GM18505 (cell line): ENCODE data around the gene PSME3IP1.

Experiments used
- ATAC-seq: cut with Tn5 transposase; IDR thresholded peaks from one replicate; pipeline ENCODE4 v1.9.1; 2021; ENCODE audit not compliant: unreplicated experiment
- POLR2A ChIP-seq: IDR thresholded peaks from 4 replicates; pipeline ENCODE4 v1.6.1; 2011; ENCODE audit warnings: borderline replicate concordance; ENCODE audit not compliant: insufficient read depth, insufficient read length; ENCODE audit errors: extremely low read depth

PSME3IP1 gene

GRCh38 chr16:57169327-57169726 lies 16.5 kb downstream of the PSME3IP1 start:
- no peak for ATAC-seq
- no peak for TF ChIP-seq POLR2A

- no peak for TF ChIP-seq POLR2A
- no peak for ATAC-seq
Measured at GRCh38 chr16:57167953-57168352, 17.9 kb downstream of the PSME3IP1 start.

- TF ChIP-seq POLR2A, result no peak
- no peak for ATAC-seq
Measured at GRCh38 chr16:57167538-57167937, 18.3 kb downstream of the PSME3IP1 start.

GRCh38 chr16:57166951-57167350 lies 18.9 kb downstream of the PSME3IP1 start:
- ATAC-seq, result no peak
- no peak for TF ChIP-seq POLR2A

DNA sequence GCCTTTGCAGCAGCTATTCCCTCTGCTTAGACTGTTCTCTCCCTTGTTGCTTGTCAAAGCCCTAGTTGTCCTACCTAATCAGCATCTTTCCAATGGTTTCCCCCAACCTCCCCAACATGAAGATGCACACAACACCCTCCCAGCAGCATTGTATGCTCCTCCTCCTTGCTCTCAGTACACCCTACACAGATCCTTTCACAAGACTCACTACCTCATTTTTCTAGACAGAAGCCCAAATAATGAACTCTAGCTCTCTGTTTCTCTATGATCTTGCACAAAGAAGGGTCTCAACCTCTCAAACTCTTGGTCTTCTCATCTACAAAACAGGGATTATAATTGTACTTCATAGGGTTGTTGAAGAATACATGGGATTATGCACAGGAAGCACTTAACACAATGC lies 19.4 kb downstream of the PSME3IP1 start:
- TF ChIP-seq POLR2A, result no peak
- ATAC-seq, result no peak

GRCh38 chr16:57165938-57166337 lies 19.9 kb downstream of the PSME3IP1 start:
- no peak for ATAC-seq
- no peak for TF ChIP-seq POLR2A

DNA sequence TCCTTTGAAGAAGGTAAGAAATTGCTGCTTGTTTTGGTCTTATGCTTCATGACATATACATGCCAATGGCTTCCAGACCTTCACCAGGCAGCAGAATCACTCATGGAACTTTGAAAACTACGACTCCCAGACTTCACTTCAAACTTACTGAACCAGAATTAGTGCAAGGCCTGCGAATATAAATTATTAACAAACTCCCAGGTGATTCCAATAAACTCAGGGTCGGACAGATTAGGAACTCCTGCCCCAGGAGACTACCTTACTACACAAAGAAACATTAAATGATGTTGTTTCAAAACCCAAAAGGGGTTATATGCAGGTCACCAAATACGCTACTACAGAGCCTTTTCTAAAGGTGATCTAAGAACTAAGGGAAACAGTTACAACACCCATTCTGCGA lies 20.4 kb downstream of the PSME3IP1 start:
- ATAC-seq, result no peak
- no peak for TF ChIP-seq POLR2A

- no peak for TF ChIP-seq POLR2A
- ATAC-seq, result no peak
Measured at GRCh38 chr16:57163842-57164241, 22.0 kb downstream of the PSME3IP1 start.

- no peak for ATAC-seq
- TF ChIP-seq POLR2A, result no peak
Measured at GRCh38 chr16:57159447-57159846, 26.4 kb downstream of the PSME3IP1 start.

DNA sequence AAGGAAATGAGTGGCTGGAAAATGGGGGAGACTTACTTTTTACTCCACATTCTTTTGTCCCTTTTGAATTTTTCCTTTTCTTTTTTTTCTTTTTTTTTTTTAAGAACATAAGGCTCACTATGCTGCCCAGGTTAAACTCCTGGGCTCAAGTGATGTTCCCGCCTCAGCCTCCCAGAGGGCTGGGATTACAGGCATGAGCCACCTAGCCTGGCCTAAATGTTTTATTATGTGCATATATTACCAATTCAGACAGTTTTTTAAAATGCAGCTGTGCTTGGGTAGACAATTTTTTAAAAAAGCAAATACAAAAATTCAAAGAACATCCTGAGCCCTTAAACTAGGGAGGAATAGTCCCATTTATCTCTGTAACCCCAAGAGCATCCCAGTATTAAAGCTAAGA lies 28.3 kb downstream of the PSME3IP1 start:
- no peak for ATAC-seq
- no peak for TF ChIP-seq POLR2A

DNA sequence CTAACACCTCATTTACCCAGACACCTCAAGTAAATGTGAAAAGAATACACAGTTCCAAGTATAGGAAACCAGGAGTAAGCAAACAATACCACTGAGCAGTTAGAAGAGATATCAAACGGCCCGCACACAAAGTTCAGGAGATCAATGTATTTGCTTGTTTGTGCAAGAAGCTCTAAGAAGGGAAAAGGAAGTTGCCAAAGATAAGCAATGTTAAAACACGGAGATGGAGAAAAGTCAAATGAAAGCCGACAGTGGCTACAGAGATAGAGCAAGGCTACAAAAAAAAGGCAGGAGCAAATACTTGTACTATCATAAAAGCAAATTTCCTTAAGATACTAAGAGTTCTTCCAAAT lies 29.5 kb downstream of the PSME3IP1 start:
- no peak for TF ChIP-seq POLR2A
- ATAC-seq, result no peak

DNA sequence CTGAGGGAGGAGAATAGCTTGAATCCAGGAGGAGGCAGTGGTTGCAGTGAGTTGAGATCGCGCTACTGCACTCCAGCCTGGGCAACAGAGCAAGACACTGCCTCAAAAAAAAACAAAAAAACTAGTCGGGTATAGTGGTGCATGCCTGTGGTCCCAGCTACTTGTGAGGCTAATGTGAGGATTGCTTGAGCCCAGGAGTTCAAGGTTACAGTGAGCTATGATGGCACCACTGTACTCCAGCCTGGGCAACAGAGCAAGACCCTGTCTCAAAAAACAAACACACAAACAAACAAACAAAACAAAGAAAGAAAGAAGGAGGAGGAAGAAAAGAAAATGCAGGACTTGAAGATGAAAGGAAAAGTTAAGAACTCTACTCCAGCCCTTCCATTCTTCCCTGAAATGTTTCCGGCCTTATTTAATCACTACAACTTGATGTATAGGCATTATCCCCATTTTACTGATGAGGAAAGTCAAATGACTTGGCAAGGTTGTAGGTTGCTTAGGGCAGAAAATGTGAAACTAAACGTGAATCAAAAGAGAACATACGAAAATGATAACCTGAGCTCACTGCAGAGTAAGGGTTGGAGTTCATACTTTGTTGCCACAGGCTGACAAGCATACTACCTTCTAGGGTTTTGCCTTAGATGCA lies 30.0 kb downstream of the PSME3IP1 start:
- no peak for ATAC-seq
- TF ChIP-seq POLR2A, result no peak

GRCh38 chr16:57153841-57154240 lies 32.0 kb downstream of the PSME3IP1 start:
- ATAC-seq, result no peak
- TF ChIP-seq POLR2A, result no peak

GRCh38 chr16:57152096-57153093 lies 33.4 kb downstream of the PSME3IP1 start:
- no peak for ATAC-seq
- no peak for TF ChIP-seq POLR2A

DNA sequence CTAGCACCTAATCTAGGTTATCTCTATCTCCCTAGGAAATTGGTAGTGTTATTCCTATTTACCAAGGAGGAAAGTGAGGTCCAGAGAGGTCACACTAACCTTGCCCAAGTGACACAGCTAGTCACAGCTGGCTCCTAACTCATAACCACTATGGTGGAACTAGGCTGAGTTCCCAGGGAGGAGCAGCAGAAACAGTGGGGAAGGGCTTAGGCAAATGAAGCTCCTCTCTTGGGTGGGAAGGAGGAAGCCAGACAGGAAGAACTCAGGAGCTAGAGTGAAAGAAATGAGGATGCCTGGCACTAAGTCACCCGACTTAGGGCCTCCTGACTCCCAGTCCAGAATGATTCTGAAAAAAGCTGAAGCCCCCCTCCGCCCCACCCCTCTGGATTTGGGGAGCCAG lies 34.5 kb downstream of the PSME3IP1 start:
- TF ChIP-seq POLR2A, result no peak
- ATAC-seq, result no peak

DNA sequence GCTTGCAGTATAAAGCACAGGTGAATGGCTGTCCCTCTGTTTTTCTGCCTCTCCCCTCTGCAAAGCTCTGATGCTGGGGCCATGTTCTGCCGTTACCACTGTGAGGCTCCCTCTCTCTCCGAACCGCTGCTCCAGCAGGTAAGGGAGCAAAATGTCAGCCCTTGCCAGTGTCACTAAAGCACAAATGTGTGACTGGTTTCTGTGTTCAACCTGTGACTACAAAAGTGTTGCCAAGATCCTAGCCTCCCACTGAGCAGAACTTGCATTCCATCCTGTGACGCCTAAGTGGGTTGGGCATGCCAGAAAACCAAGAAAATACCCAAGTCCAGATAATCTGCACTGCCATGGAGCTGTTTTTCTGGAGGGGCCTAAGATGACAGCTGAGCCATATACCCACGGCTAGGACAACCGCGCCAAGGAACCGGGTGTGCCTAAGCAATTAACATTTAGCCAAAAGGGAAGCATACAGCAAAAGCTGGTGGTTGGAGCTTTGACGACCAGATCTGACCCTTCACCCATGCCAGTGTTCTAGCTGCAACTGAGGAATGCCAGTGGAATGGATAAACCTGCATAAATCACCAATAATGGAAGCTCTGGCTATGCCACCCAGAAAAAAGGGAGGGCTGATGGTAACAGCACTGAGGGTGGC lies 35.0 kb downstream of the PSME3IP1 start:
- ATAC-seq, result no peak
- TF ChIP-seq POLR2A, result no peak
